PC-3 (cell line): ENCODE results near the gene PTBP1. TPM values are rescaled to one million over a fixed set of nuclear protein-coding genes. Genes with fewer than 3 reads are reported as not detected.

Experiments used
- ATAC-seq: fragments of 200-7000 bp; cut with Tn5 transposase; 2 replicates; pipeline ENCODE4 v1.9.1; 2020; ENCODE audit warnings: mild to moderate bottlenecking, moderate library complexity
- BruUV-seq: library from RNA; stranded (reverse); fragments of 400-500 nt; replicated peaks from 2 replicates; lab custom pipeline; 2021; lab: Mats Ljungman, UMichigan
- CTCF ChIA-PET: fragments of 300-600 bp; sonication (Branson Sonifier 250); formaldehyde crosslinking; loops from one replicate; lab custom pipeline; 2022; ENCODE audit warnings: antibody characterized with exemption; lab: Charles Lee
- POLR2A ChIA-PET: fragments of 300-600 bp; sonication (Branson Sonifier 250); formaldehyde crosslinking; loops from one replicate; lab custom pipeline; 2022; ENCODE audit warnings: antibody characterized with exemption; ENCODE audit not compliant: unreplicated experiment; lab: Charles Lee
- DNase-seq: peaks from one replicate; pipeline ENCODE4 v3.0.0-alpha.2; 2015
- H2AFZ ChIP-seq: fragments of 300-600 bp; sonication (generic); 2 replicates; pipeline ENCODE4 v1.6.0; 2016; ENCODE audit warnings: antibody characterized with exemption, low read length
- H3F3A ChIP-seq: fragments of 300-600 bp; sonication (generic); one replicate; pipeline ENCODE4 v1.6.0; 2017; ENCODE audit warnings: antibody characterized with exemption, low read length, control low read depth, mild to moderate bottlenecking; ENCODE audit not compliant: unreplicated experiment
- H3K27ac ChIP-seq: fragments of 300-600 bp; sonication (generic); 2 replicates; pipeline ENCODE4 v1.5.1; 2016; ENCODE audit warnings: mild to moderate bottlenecking, low read length
- H3K27me3 ChIP-seq: fragments of 300-600 bp; sonication (generic); 2 replicates; pipeline ENCODE4 v1.6.1; 2016; ENCODE audit warnings: low read length, mixed read lengths
- H3K36me3 ChIP-seq: fragments of 300-600 bp; sonication (generic); 2 replicates; pipeline ENCODE4 v1.6.1; 2016; ENCODE audit warnings: low read depth, mixed run types, low read length, mixed read lengths
- H3K4me1 ChIP-seq: fragments of 300-600 bp; sonication (generic); 2 replicates; pipeline ENCODE4 v1.5.1; 2016; ENCODE audit warnings: low read length; ENCODE audit not compliant: insufficient read depth
- H3K4me2 ChIP-seq: fragments of 300-600 bp; sonication (generic); 2 replicates; pipeline ENCODE4 v1.6.0; 2016; ENCODE audit warnings: low read length
- H3K4me3 ChIP-seq: fragments of 300-600 bp; sonication (generic); 2 replicates; pipeline ENCODE4 v1.5.1; 2016; ENCODE audit warnings: mild to moderate bottlenecking, low read length, mixed read lengths
- H3K79me2 ChIP-seq: fragments of 300-600 bp; sonication (generic); 2 replicates; pipeline ENCODE4 v1.6.1; 2017; ENCODE audit warnings: low read length, mixed read lengths
- H3K9ac ChIP-seq: fragments of 300-600 bp; sonication (generic); 2 replicates; pipeline ENCODE4 v1.6.0; 2016; ENCODE audit warnings: mild to moderate bottlenecking, low read length
- H3K9me2 ChIP-seq: fragments of 300-600 bp; sonication (generic); replicated peaks from 2 replicates; pipeline ENCODE4 v1.6.1; 2016; ENCODE audit warnings: mixed run types, low read length, mixed read lengths
- H3K9me3 ChIP-seq: fragments of 300-600 bp; sonication (generic); 2 replicates; pipeline ENCODE4 v1.6.1; 2016; ENCODE audit warnings: low read length, mixed read lengths
- H4K20me1 ChIP-seq: fragments of 300-600 bp; sonication (generic); 2 replicates; pipeline ENCODE4 v1.6.1; 2016; ENCODE audit warnings: low read length, mixed read lengths
- EZH2 ChIP-seq: fragments of 300-600 bp; sonication (generic); IDR thresholded peaks from one replicate; pipeline ENCODE4 v1.6.1; 2017; ENCODE audit warnings: antibody characterized with exemption, mild to moderate bottlenecking, low read length; ENCODE audit not compliant: unreplicated experiment
- EZH2phosphoT487 ChIP-seq: fragments of 300-600 bp; sonication (generic); IDR thresholded peaks from 2 replicates; pipeline ENCODE4 v1.6.1; 2018; ENCODE audit warnings: mild to moderate bottlenecking, antibody characterized with exemption, low read length, borderline replicate concordance
- intact Hi-C: fragments of 100-400 bp; cut with micrococcal nuclease; formaldehyde crosslinking; loops from 2 replicates; pipeline ENCODE4 v1.9.0; 2023
- total RNA-seq: library from RNA; depleted of rRNA; stranded (reverse); fragments of >200 nt; gene quantifications from 2 replicates; pipeline ENCODE4 v1.2.3, GENCODE V29; 2014
- TF ChIP-seq, protein P1 (sequence below): fragments of 300-600 bp; sonication (generic); conservative IDR thresholded peaks from 2 replicates; pipeline ENCODE4 v1.5.1; 2017; ENCODE audit warnings: antibody characterized with exemption, low read depth, mild to moderate bottlenecking, low read length

Gene PTBP1
- total RNA-seq, 1 experiment from 2014 or later, result 412 TPM

GRCh38 chr19:814152-815078 lies 17.2 kb downstream of the PTBP1 start:
- no peak for DNase-seq
- Histone ChIP-seq H3K4me3 (no peak overlapping the region), H3K9me3 (no peaks in the 10 kb centered on the region), H3K27ac (no peak overlapping the region), H3K36me3 (peaks cover 14% of the 10 kb centered on the region), H3K4me2 (no peak overlapping the region), H3K9ac (no peak overlapping the region), H3K4me1 (no peaks in the 10 kb centered on the region), H3K79me2 (no peaks in the 10 kb centered on the region), H4K20me1 (0 out of 2 replicates have a peak, but pooled peaks cover 4% of the 10 kb centered on the region), H3K27me3 (no peaks in the 10 kb centered on the region), H3K9me2 (no peaks in the 10 kb centered on the region), H3F3A (no peaks in the 10 kb centered on the region), H2AFZ (no peak overlapping the region)
- no peak for TF ChIP-seq EZH2phosphoT487
- ATAC-seq, result peak; percentile 18; the same call in 1 of the 2 replicates
- CTCF ChIA-PET, result no interaction called here
- no TSS peak for BruUV-seq
- intact Hi-C loops, result no loop called here
- POLR2A ChIA-PET, result no interaction called here

DNA sequence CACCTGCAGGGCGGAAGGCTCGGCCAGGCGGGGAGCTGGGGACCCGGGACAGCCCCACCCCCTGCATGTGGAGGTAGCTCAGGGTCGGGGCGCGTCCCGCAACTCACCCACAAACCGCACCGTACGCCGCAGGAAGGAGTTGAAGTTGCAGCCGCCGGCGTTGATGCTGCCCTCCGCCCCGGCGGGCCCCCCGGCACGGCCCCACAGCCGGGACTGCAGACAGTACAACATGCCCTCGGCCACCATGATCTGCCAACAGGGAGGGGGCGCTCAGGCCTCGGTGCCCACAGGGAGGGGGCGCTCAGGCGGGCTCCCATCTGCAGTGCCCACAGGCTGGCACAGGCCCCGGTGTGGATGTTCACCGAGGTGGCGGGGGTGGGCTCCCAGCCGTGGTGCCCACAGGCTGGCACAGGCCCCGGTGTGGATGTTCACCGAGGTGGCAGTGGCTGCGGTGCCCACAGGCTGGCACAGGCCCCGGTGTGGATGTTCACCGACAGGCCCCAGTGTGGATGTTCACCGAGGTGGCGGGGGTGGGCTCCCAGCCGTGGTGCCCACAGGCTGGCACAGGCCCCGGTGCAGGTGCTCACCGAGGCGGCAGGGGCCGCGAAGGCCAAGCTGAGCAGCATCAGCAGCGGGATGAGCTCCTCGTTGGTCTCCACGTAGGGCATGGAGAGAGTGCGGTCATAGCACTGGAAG lies 18.0 kb downstream of the PTBP1 start:
- ChIA-PET POLR2A (no interaction called here), CTCF (no interaction called here)
- no peak for DNase-seq
- 0 out of 2 replicates have a peak, but pooled peaks have one; percentile 9 for ATAC-seq
- TF ChIP-seq EZH2phosphoT487, result no peak
- TF ChIP-seq EZH2, result no peak
- TF ChIP-seq, protein P1, sequence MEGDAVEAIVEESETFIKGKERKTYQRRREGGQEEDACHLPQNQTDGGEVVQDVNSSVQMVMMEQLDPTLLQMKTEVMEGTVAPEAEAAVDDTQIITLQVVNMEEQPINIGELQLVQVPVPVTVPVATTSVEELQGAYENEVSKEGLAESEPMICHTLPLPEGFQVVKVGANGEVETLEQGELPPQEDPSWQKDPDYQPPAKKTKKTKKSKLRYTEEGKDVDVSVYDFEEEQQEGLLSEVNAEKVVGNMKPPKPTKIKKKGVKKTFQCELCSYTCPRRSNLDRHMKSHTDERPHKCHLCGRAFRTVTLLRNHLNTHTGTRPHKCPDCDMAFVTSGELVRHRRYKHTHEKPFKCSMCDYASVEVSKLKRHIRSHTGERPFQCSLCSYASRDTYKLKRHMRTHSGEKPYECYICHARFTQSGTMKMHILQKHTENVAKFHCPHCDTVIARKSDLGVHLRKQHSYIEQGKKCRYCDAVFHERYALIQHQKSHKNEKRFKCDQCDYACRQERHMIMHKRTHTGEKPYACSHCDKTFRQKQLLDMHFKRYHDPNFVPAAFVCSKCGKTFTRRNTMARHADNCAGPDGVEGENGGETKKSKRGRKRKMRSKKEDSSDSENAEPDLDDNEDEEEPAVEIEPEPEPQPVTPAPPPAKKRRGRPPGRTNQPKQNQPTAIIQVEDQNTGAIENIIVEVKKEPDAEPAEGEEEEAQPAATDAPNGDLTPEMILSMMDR, result no peak
- H3K4me2 ChIP-seq, result no peak overlapping the region
- H3K79me2 ChIP-seq, result no peaks in the 10 kb centered on the region
- 0 out of 2 replicates have a peak, but pooled peaks cover 4% of the 10 kb centered on the region for H4K20me1 ChIP-seq
- H3K4me1 ChIP-seq, result no peaks in the 10 kb centered on the region
- H3K9me2 ChIP-seq, result no peaks in the 10 kb centered on the region
- no peak overlapping the region for H3K9ac ChIP-seq
- no peaks in the 10 kb centered on the region for H3K9me3 ChIP-seq
- H2AFZ ChIP-seq, result no peak overlapping the region
- intact Hi-C loops, result no loop called here
- no peaks in the 10 kb centered on the region for H3K27me3 ChIP-seq
- H3F3A ChIP-seq, result no peaks in the 10 kb centered on the region
- H3K27ac ChIP-seq, result no peak overlapping the region
- peaks cover 7% of the 10 kb centered on the region for H3K36me3 ChIP-seq
- no peak overlapping the region for H3K4me3 ChIP-seq
- no TSS peak for BruUV-seq

DNA sequence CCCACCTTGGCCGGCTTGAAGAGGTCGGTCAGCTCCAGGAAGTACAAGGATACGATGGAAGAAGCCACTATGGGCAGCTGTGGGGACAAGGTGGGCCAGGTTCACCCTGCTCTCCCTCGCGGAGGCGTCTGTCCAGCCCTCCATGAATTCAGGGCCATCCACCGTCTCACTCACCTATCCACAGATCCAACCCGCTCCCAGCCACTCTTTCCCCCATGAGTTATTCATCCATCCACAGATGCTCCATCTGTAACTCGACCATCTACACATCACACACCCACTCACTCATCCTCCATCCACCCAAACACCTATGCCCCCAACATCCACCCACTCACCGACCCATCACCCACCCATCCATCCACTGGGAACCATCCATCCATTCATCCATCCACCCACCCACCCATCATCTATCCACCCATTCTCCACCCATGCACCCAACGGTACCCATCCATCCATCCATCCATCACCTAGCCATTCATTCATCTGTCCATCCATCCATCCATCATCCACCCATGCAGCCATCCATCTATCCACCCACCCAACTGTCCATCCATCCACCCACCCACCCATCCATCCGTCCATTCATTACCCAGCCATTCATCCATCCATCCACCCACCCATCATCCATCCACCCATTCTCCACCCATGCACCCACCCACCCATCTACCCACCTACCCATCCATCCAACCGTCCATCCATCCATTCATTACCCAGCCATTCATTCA lies 18.7 kb downstream of the PTBP1 start:
- ChIA-PET CTCF (no interaction called here), POLR2A (no interaction called here)
- ATAC-seq (no peak), DNase-seq (no peak)
- no peak overlapping the region for H2AFZ ChIP-seq
- no TSS peak for BruUV-seq
- no peaks in the 10 kb centered on the region for H3K4me1 ChIP-seq
- H3K79me2 ChIP-seq, result no peaks in the 10 kb centered on the region
- H3K36me3 ChIP-seq, result peaks cover 2% of the 10 kb centered on the region; the same call in 1 of the 2 replicates
- no peaks in the 10 kb centered on the region for H3K9me2 ChIP-seq
- H3K9ac ChIP-seq, result no peak overlapping the region
- no peak overlapping the region for H3K4me2 ChIP-seq
- no peaks in the 10 kb centered on the region for H3K9me3 ChIP-seq
- TF ChIP-seq EZH2phosphoT487 (no peak), EZH2 (no peak)
- TF ChIP-seq, protein P1, result no peak
- intact Hi-C loops, result no loop called here
- no peaks in the 10 kb centered on the region for H3K27me3 ChIP-seq
- no peak overlapping the region for H3K4me3 ChIP-seq
- H3K27ac ChIP-seq, result no peak overlapping the region
- H3F3A ChIP-seq, result no peaks in the 10 kb centered on the region
- H4K20me1 ChIP-seq, result 0 out of 2 replicates have a peak, but pooled peaks cover 4% of the 10 kb centered on the region
